Left cardiac atrium (tissue), 4 donors: ENCODE measurements around the gene ARHGAP15. TPM values are rescaled to one million over a fixed set of nuclear protein-coding genes. Genes with fewer than 3 reads are reported as not detected.

Source experiments
- ATAC-seq, 2 donors: fragments of 200-7000 bp; cut with Tn5 transposase; one replicate each; pipeline ENCODE4 v1.9.1; 2020; ENCODE audit warnings: mild to moderate bottlenecking in 2 of 2, moderate library complexity in 2 of 2
- DNase-seq: peaks from one replicate; pipeline ENCODE4 v3.0.0-alpha.2; 2020
- intact Hi-C, 2 donors: fragments of 100-400 bp; cut with DNase I; formaldehyde crosslinking; loops; one replicate each; pipeline versions ENCODE4 v1.14.1 to v1.15.1; 2022 to 2023
- total RNA-seq, 2 donors: library from RNA; stranded (reverse); fragmentation: NEBNext Ultra II Directional; extraction: Animal tissue kit (Norgen Biotek cat#: 25700); gene quantifications; one replicate each; pipeline ENCODE4 v1.2.1, GENCODE V29; 2021
- donor health status: DM: no; HTN: yes; CAD: no.
- donor health status: DM: no; HTN: yes; CAD: no; lungs with severe emphysema.
- donor health status: DM: yes; HTN: yes; CAD: no.
- donor health status: Dilated cardiomyopathy.

ARHGAP15 gene
- total RNA-seq, 2 donors from 2014 or later: 7.2 to 8.7 TPM

- intact Hi-C loops: no loop called here
- DNase-seq: no peak
- ATAC-seq: no peak
Measured at GRCh38 chr2:143675021-143675420, 545.8 kb downstream of the ARHGAP15 start.

- intact Hi-C loops: no loop called here
- DNase-seq: no peak
Measured at GRCh38 chr2:143679617-143680016, 550.4 kb downstream of the ARHGAP15 start.

GRCh38 chr2:143680885-143681405 is 551.7 kb downstream of the ARHGAP15 start:
- intact Hi-C loops: no loop called here
- ATAC-seq (no peak), DNase-seq (no peak)

More at GRCh38 chr2:143679617-143680016, 550.4 kb downstream of the ARHGAP15 start:
- no peak for ATAC-seq

GRCh38 chr2:143682436-143683055 is 553.3 kb downstream of the ARHGAP15 start:
- DNase-seq: no peak
- no peak for ATAC-seq
- intact Hi-C loops: no loop called here

- intact Hi-C loops: no loop called here
- ATAC-seq (no peak), DNase-seq (no peak)
Measured at GRCh38 chr2:143683977-143684376, 554.8 kb downstream of the ARHGAP15 start.

- intact Hi-C loops: no loop called here
- ATAC-seq: no peak
- no peak for DNase-seq
Measured at GRCh38 chr2:143684551-143685320, 555.5 kb downstream of the ARHGAP15 start.

- intact Hi-C loops: no loop called here
- DNase-seq (no peak), ATAC-seq (no peak)
Measured at GRCh38 chr2:143685421-143686078, 556.3 kb downstream of the ARHGAP15 start.

GRCh38 chr2:143686585-143687164 is 557.5 kb downstream of the ARHGAP15 start:
- DNase-seq (no peak), ATAC-seq (no peak)
- intact Hi-C loops: no loop called here

- intact Hi-C loops: no loop called here
- no peak for ATAC-seq
- no peak for DNase-seq
Measured at GRCh38 chr2:143688248-143688647, 559.0 kb downstream of the ARHGAP15 start.

- intact Hi-C loops: no loop called here
- ATAC-seq (no peak), DNase-seq (no peak)
Measured at GRCh38 chr2:143688815-143689214, 559.6 kb downstream of the ARHGAP15 start.

- intact Hi-C loops: no loop called here
- ATAC-seq (no peak), DNase-seq (no peak)
Measured at GRCh38 chr2:143689541-143689940, 560.3 kb downstream of the ARHGAP15 start.

- DNase-seq: no peak
- no peak for ATAC-seq
- intact Hi-C loops: no loop called here
Measured at GRCh38 chr2:143690235-143690634, 561.0 kb downstream of the ARHGAP15 start.

- intact Hi-C loops: no loop called here
- DNase-seq (no peak), ATAC-seq (peak in 1 of 2 donors; percentile 44)
Measured at GRCh38 chr2:143691121-143691520, 561.9 kb downstream of the ARHGAP15 start.

GRCh38 chr2:143692162-143692561 is 562.9 kb downstream of the ARHGAP15 start:
- ATAC-seq: no peak
- no peak for DNase-seq
- intact Hi-C loops: no loop called here

GRCh38 chr2:143692967-143693366 is 563.7 kb downstream of the ARHGAP15 start:
- no peak for DNase-seq

GRCh38 chr2:143694335-143694734 is 565.1 kb downstream of the ARHGAP15 start:
- ATAC-seq: no peak

More at GRCh38 chr2:143692967-143693366, 563.7 kb downstream of the ARHGAP15 start:
- intact Hi-C loops: no loop called here
- no peak for ATAC-seq

GRCh38 chr2:143696651-143697050 is 567.4 kb downstream of the ARHGAP15 start:
- ATAC-seq: no peak
- intact Hi-C loops: no loop called here
- DNase-seq: no peak

More at GRCh38 chr2:143694335-143694734, 565.1 kb downstream of the ARHGAP15 start:
- no peak for DNase-seq
- intact Hi-C loops: no loop called here

GRCh38 chr2:143697744-143698143 is 568.5 kb downstream of the ARHGAP15 start:
- intact Hi-C loops: no loop called here
- ATAC-seq (no peak), DNase-seq (no peak)

- DNase-seq (no peak), ATAC-seq (no peak)
- intact Hi-C loops: no loop called here
Measured at GRCh38 chr2:143698352-143698751, 569.1 kb downstream of the ARHGAP15 start.
